ENCODE measurements around the gene PPL. TPM values are rescaled to one million over a fixed set of nuclear protein-coding genes. Genes with fewer than 3 reads are reported as not detected.
A peak's percentile ranks its signal among the peaks of the same experiment; 100 is the strongest.

PPL gene
- total and polyA plus RNA-seq, 2 of the 13 experiments (the other 11 are each of a cell fraction or from before 2014, with no cell fraction given), result 5.7 to 6.6 TPM

DNA sequence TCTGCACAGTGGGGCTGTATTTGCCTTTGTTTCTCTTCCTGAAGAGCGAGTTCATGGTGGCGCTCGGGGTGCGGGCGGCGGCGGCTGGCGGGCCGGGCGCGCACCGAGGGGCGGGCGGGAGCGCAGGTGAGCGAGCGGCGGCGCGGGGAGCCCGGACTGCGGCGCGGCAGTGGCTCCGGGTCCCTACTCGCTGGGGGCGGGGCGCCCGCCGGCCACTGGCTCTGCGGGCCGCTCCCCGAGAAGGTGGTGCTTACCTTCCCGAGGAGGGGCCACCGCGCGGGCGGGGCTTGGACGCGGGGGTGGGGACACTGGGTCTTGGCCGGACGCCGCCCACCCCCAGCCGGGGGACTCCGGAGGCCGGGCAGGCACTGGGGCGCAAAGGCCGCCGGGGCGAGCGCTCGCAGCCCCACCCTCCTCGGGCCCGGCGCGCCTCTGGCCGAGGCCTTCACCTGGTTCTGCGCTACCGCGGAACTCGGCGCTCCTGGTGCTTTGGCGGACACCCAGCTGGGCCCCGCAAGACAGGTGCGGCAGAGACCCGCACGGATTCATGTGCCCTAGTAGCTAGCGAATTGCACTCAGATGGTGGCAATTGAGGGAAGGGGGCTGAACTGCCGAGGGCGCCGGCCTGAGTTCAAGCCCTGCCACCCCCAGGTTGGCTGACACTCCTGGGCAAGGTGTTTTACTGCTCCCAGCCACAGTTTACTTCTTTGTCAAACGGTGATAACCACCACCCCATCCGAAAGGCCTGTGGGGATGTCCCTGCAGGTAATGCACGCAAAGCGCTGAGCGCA, at the start of gene PPL (continued):
- TF ChIP-seq, protein P1, sequence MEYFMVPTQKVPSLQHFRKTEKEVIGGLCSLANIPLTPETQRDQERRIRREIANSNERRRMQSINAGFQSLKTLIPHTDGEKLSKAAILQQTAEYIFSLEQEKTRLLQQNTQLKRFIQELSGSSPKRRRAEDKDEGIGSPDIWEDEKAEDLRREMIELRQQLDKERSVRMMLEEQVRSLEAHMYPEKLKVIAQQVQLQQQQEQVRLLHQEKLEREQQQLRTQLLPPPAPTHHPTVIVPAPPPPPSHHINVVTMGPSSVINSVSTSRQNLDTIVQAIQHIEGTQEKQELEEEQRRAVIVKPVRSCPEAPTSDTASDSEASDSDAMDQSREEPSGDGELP (IDR thresholded peaks at IDR 0.05; ENCODE audit: borderline replicate concordance, low read depth), result peak; percentile 75; the same call in 1 of the 2 replicates
- TF ChIP-seq, protein P2, sequence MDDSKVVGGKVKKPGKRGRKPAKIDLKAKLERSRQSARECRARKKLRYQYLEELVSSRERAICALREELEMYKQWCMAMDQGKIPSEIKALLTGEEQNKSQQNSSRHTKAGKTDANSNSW (CRISPR knock-in tag; IDR thresholded peaks at IDR 0.05; ENCODE audit: borderline replicate concordance), result no peak; the same call in 1 of the 2 replicates
- TF ChIP-seq REXO4 (CRISPR knock-in tag; IDR thresholded peaks at IDR 0.05; ENCODE audit: borderline replicate concordance), result no peak
- TF ChIP-seq, protein P3, sequence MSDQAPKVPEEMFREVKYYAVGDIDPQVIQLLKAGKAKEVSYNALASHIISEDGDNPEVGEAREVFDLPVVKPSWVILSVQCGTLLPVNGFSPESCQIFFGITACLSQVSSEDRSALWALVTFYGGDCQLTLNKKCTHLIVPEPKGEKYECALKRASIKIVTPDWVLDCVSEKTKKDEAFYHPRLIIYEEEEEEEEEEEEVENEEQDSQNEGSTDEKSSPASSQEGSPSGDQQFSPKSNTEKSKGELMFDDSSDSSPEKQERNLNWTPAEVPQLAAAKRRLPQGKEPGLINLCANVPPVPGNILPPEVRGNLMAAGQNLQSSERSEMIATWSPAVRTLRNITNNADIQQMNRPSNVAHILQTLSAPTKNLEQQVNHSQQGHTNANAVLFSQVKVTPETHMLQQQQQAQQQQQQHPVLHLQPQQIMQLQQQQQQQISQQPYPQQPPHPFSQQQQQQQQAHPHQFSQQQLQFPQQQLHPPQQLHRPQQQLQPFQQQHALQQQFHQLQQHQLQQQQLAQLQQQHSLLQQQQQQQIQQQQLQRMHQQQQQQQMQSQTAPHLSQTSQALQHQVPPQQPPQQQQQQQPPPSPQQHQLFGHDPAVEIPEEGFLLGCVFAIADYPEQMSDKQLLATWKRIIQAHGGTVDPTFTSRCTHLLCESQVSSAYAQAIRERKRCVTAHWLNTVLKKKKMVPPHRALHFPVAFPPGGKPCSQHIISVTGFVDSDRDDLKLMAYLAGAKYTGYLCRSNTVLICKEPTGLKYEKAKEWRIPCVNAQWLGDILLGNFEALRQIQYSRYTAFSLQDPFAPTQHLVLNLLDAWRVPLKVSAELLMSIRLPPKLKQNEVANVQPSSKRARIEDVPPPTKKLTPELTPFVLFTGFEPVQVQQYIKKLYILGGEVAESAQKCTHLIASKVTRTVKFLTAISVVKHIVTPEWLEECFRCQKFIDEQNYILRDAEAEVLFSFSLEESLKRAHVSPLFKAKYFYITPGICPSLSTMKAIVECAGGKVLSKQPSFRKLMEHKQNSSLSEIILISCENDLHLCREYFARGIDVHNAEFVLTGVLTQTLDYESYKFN (CRISPR knock-in tag; conservative IDR thresholded peaks at IDR 0.05), result peak; percentile 73
- TF ChIP-seq HNRNPL (IDR thresholded peaks at IDR 0.05; ENCODE audit: low read depth, low read length), result peak; percentile 74; the same call in 1 of the 2 replicates
- TF ChIP-seq ZNF720 (CRISPR knock-in tag; IDR thresholded peaks at IDR 0.05), result no peak
- 0 out of 2 replicates have a peak, but pooled peaks have one; percentile 31 for TF ChIP-seq ZNF235 (CRISPR knock-in tag; IDR thresholded peaks at IDR 0.05; ENCODE audit: borderline replicate concordance)
- TF ChIP-seq ZNF549 (CRISPR knock-in tag; IDR thresholded peaks at IDR 0.05), result no peak
- TF ChIP-seq ZNF143 (CRISPR knock-in tag; IDR thresholded peaks at IDR 0.05), result peak; percentile 83
- no peak for TF ChIP-seq THYN1 (CRISPR knock-in tag; IDR thresholded peaks at IDR 0.05; ENCODE audit: borderline replicate concordance, low read depth)
- TF ChIP-seq ZNF766 (CRISPR knock-in tag; IDR thresholded peaks at IDR 0.05; ENCODE audit: borderline replicate concordance), result no peak
- TF ChIP-seq CENPX (CRISPR knock-in tag; IDR thresholded peaks at IDR 0.05), result no peak
- TF ChIP-seq HOXA5 (CRISPR knock-in tag; IDR thresholded peaks at IDR 0.05), result no peak
- no peak for TF ChIP-seq ZNF777 (CRISPR knock-in tag; IDR thresholded peaks at IDR 0.05)
- TF ChIP-seq ZNF619 (CRISPR knock-in tag; IDR thresholded peaks at IDR 0.05), result no peak
- TF ChIP-seq ZFP82 (CRISPR knock-in tag; IDR thresholded peaks at IDR 0.05; ENCODE audit: borderline replicate concordance), result 0 out of 2 replicates have a peak, but pooled peaks have one; percentile 74
- no peak for TF ChIP-seq ZNF234 (CRISPR knock-in tag; conservative IDR thresholded peaks at IDR 0.05)
- TF ChIP-seq ZSCAN20 (CRISPR knock-in tag; IDR thresholded peaks at IDR 0.05; ENCODE audit: borderline replicate concordance), result no peak; the same call in 1 of the 2 replicates
- no peak for TF ChIP-seq HCFC1 (IDR thresholded peaks at IDR 0.05; ENCODE audit: low read depth, low read length)
- peak; percentile 58; the same call in 1 of the 2 replicates for TF ChIP-seq ERF (CRISPR knock-in tag; IDR thresholded peaks at IDR 0.05)
- no peak for TF ChIP-seq MZF1 (CRISPR knock-in tag; IDR thresholded peaks at IDR 0.05; ENCODE audit: borderline replicate concordance)
- TF ChIP-seq, protein P4, sequence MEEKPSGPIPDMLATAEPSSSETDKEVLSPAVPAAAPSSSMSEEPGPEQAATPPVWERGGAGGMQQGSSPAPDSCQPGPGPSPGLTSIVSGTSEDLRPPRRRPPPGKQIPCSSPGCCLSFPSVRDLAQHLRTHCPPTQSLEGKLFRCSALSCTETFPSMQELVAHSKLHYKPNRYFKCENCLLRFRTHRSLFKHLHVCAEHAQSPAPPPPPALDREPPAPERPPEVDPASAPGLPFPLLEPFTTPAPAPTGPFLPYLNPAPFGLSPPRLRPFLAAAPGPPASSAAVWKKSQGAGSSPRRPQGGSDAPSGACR (CRISPR knock-in tag; IDR thresholded peaks at IDR 0.05), result no peak; the same call in 1 of the 2 replicates
- no peak for TF ChIP-seq ZNF256 (CRISPR knock-in tag; conservative IDR thresholded peaks at IDR 0.05)
- TF ChIP-seq STAG1 (CRISPR knock-in tag; IDR thresholded peaks at IDR 0.05), result peak; percentile 8; the same call in 1 of the 2 replicates
- TF ChIP-seq PITX1 (CRISPR knock-in tag; IDR thresholded peaks at IDR 0.05), result 0 out of 2 replicates have a peak, but pooled peaks have one; percentile 14
- TF ChIP-seq TAF15 (IDR thresholded peaks at IDR 0.05; ENCODE audit: low read depth, low read length, poor library complexity, severe bottlenecking), result no peak

Data from HepG2 (cell line).